GM19025 (cell line): ENCODE data around the gene LRRC34.

Experiments
- ATAC-seq: cut with Tn5 transposase; IDR thresholded peaks from one replicate; pipeline ENCODE4 v1.9.1; 2021; ENCODE audit warnings: mild to moderate bottlenecking, low read depth, moderate library complexity; ENCODE audit not compliant: unreplicated experiment

LRRC34 gene

GRCh38 chr3:169769287-169770181 lies 43.2 kb downstream of the LRRC34 start, which contains the start of gene ACTRT3:
ACTRT3 (minus strand) TSS chr3:169769561; CDS start chr3:169769520, 41 bp downstream.
- peak; percentile 21 for ATAC-seq

GRCh38 chr3:169764882-169765612 lies 47.7 kb downstream of the LRRC34 start, which contains the start of gene TERC:
TERC (minus strand) TSS chr3:169765060.
- ATAC-seq, result peak; percentile 74

- ATAC-seq, result peak; percentile 26
Observed at GRCh38 chr3:169764312-169764881, 48.3 kb downstream of the LRRC34 start.

GRCh38 chr3:169760479-169760878 lies 52.2 kb downstream of the LRRC34 start:
- ATAC-seq, result no peak

GRCh38 chr3:169759256-169759655 lies 53.4 kb downstream of the LRRC34 start:
- no peak for ATAC-seq

GRCh38 chr3:169758359-169758994 lies 54.2 kb downstream of the LRRC34 start:
- ATAC-seq, result no peak

GRCh38 chr3:169755488-169755887 lies 57.2 kb downstream of the LRRC34 start:
- no peak for ATAC-seq

GRCh38 chr3:169754711-169755110 lies 58.0 kb downstream of the LRRC34 start:
- ATAC-seq, result no peak

- ATAC-seq, result no peak
Observed at GRCh38 chr3:169751875-169752274, 60.8 kb downstream of the LRRC34 start.

- ATAC-seq, result no peak
Observed at GRCh38 chr3:169750665-169751064, 62.0 kb downstream of the LRRC34 start.

- ATAC-seq, result no peak
Observed at GRCh38 chr3:169748670-169749069, 64.0 kb downstream of the LRRC34 start.

GRCh38 chr3:169746924-169747323 lies 65.8 kb downstream of the LRRC34 start:
- ATAC-seq, result no peak

- no peak for ATAC-seq
Observed at GRCh38 chr3:169744366-169745054, 68.2 kb downstream of the LRRC34 start.
